Activated T-helper 1 cell treated with anti-CD3 and anti-CD28 coated beads, Interleukin-2, amount 50 U/mL, for 16 hours (primary cell): ENCODE measurements around the gene DCBLD2.

Experiments used
- DNase-seq, 2 donors: peaks; one replicate each; pipeline ENCODE4 v3.0.0-alpha.2; 2020; ENCODE audit warnings: low read depth in 1 of 2, low spot score in 1 of 2

The DCBLD2 gene

DNA sequence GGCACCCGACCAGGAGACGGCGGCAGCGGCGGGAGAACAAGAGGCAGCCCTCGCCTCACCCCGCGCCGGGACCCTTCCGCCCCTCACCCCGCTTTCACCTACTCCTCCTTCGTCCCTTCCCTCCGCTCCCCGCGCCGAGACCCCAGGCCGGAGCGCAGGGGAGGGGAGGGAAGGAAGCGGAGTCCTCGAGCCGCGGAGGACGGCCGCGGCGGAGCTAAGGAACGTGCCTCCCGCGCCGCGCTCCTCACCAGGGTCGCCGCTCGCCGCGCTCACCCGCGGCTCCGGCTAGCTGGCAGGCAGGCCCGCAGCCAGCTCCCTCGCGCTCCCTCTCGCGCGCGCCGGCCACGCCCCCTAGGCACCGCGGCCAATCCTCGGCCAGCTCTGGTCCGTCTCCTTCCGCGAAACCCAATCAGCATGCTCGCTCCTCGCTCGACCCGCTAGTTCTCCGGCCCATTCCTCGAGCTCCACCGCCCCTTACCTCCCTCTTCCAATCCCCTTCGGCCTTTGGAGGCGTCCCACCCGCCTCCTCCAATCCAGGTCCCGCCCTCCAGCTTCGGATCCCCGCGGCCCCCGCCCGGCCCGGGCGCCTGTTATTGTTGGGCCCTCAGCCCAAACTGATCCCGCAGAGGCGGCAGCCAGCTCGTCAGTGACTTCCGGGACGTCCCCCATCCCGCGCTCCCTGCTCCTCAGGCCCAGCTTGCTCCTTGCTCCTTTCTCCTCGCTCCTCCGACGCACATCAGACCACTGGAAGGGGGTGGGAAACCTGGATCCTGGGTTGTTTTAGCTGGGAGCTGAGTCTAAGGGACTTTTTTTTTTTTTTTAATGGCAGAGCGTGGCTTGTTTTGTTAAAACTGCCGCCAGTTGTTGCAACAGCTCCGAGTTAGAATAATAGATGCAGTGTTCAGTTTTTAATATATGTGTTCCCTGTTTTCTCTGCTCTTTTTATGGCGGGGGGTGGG, at the start of gene DCBLD2:
TSS of gene DCBLD2 (minus strand) at position 304 of the 959 bp plus-strand sequence. CDS start 369 bp downstream, outside the sequence.
- peak; percentile 70 to 79 for DNase-seq

DNA sequence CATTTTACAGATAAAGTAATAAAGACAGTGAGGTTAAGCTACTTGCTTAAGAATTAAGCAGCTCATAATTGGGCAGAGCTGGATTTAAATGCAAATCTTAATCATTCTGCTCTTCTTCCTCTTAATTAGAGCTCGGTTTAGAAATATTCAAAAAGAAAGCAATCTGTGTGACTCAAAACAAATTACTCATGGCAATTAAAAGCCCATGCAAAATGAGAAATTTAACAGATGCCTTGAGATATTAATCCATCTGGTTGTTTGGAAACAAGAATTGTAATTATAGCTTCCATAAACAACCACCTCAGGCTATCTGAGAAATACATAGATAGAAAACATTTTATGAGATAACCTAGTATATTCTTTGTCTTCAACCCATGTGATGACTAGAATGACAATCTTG, 44.2 kb upstream of the DCBLD2 start:
- no peak for DNase-seq

DNA sequence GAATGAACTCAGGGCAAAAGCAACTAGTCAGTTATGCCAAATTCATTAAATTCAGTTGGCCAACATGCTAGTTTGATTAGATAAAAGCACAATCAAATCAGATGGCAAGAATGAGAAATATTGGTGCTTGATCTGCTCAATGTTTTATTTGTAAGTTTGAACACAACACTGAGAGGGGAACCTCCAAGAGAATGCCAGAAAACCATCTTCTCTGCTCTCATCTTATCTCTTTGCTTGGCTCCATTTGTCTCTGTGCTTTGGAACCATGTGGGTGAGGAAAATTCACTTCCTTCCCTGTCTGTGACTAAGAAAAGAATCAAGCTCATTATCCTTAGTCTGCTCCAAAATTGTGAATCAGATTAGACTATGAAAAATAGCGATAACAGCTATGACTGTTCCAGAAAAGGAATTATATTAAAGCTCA, 43.6 kb upstream of the DCBLD2 start:
- no peak for DNase-seq

DNA sequence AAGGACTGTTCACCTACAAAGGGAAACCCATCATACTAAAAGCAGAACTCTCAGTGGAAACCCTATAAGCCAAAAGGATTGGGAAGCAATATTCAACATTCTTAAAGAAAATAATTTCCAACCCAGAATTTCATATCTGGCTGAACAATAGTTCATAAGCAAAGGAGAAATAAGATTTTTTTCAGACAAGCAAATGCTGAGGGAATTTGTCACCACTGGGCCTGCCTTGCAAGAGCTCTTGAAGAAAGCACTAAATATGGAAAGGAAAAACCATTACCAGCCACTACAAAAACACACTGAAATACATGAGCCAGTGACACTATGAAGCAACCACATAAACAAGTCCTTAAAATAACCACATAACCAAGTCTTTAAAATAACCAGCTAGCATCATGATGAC, 28.9 kb upstream of the DCBLD2 start:
- no peak for DNase-seq

DNA sequence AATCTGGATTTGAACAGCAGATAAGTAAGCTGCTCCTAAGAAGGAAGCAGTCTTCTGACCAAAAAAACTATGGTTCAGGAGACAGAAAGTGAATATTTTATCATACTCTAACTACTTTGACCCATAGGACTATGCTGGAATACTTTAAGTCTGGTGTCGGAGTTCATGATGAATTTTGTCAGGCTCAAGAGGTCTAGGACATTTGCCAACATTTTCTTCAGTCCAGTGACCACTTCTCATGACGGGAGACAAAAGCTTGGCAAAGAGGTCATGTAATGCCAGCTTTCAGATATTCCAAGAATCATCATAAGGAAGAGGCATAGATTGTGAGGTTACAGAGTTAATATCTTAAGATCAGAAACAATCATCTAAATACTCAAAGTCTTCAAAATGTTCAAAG, 20.5 kb upstream of the DCBLD2 start:
- DNase-seq, result no peak

GRCh38 chr3:98920166-98920565, 18.7 kb upstream of the DCBLD2 start:
- no peak for DNase-seq

DNA sequence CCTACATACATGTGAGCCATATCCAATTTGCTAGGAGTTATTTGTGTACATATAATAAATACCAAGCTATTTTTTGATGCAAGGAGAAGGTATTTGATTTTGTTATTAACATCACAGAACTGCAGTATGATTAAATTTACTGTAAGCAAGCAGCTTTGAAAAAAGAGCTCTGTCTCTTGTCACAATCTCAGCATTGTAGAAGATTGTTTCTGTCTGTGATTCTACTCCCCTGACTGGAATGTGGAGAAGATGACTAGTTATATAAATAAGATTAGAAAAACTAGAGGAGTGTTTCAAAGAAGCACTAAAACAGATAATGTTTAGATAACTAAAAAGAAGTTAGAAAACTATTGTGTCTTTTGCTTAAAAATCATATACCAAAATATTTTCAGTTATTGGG, 17.1 kb upstream of the DCBLD2 start:
- DNase-seq, result no peak

DNA sequence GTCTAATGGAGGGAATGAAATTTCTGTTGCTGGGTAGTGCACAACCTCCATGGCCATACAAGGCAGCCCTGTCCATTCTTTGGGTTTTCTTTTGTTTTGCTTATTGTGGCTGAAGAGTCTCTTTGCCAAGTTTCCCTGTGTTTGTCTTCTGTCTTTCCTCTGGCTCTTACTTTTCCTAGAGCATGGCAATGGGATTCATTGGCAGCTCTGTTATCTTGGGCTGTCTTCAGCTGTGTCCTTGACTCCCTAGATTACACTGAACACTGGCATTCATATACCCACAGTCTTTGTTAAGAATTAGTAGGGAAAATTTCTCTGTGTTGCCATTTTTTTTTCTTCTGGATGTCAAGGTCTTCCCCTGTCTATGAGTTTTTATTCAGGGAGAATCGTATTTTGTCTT, 16.1 kb upstream of the DCBLD2 start:
- no peak for DNase-seq

DNA sequence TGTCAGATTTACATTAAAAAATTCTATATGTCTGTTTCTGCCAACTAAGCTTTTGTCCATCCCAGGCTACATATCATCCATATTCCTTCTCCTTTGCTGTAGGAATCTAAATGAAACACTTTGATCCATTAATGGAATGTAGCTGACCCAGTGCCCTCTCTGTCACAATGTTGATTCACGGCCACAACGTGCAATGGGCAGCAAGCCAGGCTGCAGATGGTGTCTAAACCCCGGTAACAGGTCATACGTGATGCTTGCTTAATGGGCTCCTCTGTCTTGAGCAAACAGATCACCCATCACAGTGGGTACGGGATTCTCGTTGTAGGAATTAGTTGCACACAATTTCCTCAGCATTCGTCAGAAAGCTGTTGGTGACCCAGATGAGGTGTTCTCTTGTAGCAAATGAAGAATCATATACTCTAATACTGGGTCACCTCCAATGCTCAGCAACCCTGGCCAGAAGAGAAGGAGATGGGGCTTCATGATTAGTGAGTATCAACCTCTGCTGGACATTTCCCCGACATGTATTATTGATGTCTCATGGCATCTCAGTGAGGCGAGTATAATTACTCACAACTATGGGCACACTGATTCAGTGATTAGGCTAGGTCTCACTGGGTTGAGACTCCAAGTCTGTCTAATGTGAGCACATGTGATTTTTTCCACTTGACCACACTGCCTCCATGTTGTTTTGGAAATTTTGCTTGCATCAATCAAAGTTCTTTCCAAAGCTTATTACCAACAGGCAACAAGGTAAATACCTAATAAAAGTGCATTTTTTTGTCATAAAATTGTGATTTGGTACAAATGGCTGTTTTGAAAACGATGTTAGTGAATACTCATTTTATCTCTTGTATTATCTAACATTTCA, 12.9 kb upstream of the DCBLD2 start:
- no peak for DNase-seq

- DNase-seq, result no peak
Measured at GRCh38 chr3:98912448-98912847, 11.0 kb upstream of the DCBLD2 start.

GRCh38 chr3:98906230-98906629, 4.7 kb upstream of the DCBLD2 start:
- no peak for DNase-seq

DNA sequence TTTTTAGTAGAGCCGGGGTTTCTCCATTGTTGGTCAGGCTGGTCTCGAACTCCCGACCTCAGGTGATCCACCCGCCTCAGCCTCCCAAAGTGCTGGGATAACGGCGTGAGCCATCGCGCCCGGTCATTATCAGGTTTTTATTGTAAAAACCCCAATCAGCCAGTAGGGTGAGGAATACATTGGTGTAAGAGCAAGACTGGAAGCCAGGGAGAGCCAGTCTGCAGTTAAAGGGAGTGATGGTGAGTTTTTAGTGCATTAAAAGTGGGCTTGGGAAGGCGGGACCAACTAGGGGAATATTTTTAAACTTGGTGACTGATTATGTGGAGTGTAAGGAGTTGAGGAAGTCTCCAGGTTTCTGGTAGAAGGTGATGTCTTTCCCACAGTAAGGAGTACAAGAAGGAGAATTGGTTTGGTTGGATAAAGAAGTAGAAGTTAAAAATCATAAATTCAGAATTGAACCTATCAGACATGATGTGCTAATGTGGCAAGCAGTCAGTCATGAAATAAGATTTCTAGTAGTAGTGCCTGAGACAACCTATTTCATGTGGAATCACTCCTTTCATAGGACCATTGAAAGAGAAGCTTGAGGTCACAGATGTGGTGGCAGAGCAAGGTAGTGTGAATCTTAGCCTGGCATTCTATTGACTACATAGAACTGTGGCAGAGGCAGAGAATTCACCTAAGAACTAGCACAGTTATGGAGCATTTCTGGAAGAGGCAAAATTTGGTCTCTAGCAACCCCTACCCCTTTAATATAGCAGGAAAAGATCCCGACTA, 2.4 kb upstream of the DCBLD2 start:
- DNase-seq, result no peak

DNA sequence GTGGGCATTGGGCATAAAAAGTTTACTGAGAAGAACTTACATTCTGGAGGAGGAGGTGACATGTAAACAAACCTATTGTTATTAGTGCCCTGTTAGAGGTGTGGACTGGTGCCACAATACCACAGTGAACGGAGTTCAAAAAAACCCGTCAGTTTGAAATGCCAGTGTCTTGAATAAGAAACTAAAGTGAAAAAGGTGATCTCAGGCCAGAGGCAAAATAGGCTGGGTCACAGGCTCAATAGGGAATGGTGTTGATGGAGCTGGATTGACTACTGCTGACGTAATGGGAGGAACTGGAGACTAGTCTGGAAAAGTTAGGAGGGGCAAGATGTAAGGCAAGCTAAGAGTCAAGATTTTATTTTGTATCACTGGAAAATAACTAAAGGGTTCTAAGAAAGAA, 1.6 kb upstream of the DCBLD2 start:
- no peak for DNase-seq

DNA sequence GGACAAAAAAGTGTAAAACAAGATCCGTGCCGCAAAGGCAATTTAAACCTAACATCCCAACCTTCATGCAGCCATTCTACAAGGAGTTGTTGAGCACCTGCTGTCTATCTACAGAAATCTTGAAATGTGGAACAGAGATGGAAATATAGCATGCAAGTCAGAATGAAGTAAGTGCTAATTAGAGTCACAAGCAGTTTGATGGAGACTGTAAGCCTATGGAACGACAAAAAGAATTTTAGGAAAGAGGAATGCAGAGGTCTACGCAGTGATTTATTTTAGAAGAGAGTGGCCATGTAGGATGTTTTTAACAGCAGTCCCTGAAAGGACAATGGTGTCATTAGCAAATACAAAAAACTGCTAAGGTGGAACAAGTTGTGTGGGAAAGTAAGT, 851 bp upstream of the DCBLD2 start:
- no peak for DNase-seq

DNA sequence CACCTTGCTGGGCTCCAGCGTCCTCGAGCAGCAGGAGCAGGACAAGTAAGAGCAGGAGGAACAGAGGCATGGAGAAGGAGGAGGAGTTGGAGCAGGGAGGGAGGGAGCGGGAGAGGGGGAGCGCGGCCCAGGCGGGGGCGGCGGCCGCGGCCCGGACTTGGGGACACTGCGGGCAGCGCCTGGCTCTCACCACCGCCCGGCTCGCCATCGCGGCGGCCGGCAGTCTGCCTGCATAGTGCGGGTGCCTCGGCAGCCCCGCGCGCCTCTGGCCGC, 440 bp downstream of the DCBLD2 start:
- no peak for DNase-seq

DNA sequence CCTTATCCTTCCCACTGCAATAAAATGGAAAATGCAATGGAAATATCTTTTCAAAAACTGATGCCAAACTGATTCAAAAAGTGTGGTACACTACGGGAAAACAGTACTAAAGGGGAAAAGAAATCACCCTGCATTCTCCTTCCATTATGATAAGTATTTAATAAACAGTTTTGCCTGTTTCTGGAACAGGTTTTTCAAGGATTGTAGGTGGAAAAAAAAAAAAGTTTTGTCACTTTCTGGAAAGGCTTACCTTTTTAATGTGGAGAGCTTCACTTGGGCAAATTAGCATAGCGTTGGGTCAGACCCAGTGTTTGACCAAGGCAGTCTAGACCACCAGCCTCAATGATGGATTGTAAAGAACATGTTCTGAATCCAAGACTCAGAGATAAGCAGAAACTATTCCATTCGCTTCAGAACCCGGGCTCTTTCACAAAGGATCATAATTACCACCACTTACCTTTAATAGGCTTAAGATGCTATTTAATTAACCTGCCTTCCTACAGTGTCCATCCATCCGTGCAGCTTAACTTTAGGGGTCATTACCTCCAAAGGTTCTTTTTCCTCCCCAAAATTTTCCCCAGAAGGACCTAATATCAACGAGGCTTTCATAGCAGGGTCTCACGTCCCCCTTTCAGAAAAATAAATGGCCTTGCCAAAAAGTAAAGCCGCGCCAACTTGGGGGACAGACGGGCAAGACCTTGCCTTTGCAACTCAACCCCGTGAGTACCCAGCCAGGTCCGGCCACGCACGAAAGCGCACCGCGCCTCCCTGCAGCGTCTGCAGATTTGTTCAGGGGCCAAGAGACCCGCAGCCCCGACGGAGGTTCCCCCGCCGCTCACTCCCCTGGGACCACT, 1.0 kb downstream of the DCBLD2 start:
- peak in 1 of 2 donors; percentile 6 for DNase-seq

GRCh38 chr3:98897701-98898100, 3.8 kb downstream of the DCBLD2 start:
- no peak for DNase-seq

DNA sequence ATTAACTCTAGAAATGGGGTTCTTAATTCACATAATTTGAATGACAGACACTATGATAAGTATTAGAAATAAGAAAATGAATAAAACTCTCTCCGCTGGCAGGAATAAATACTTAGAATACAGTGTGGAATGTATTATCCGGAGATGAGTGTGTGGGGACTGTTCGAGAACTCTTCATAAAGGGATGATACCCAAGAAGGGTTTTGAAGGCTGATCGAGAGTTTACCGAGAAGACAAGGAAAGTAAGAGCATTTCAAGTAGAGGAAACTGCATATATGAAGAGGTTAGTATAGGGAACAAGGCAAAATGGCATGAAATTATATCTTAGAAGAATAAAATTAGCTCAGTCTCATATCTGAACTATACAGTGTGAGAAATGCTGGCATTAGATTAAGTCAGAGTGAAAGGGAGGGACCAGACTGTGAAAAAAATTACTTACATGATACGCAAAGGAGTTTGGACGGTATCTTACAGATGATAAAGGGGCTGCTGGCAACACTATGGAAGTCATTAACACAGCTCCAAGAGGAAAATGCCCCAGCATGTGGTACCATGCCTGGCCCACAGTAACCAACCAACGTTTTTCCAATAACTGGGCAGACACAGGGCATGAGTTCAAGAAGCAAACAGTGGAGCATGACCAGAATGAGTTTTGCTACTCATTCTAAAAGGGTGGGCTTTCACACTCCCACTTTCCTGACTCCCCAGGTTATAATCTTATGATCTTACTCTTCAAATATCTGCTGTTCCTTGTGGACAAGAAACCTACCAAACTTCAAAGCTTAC, 6.5 kb downstream of the DCBLD2 start:
- DNase-seq, result no peak

DNA sequence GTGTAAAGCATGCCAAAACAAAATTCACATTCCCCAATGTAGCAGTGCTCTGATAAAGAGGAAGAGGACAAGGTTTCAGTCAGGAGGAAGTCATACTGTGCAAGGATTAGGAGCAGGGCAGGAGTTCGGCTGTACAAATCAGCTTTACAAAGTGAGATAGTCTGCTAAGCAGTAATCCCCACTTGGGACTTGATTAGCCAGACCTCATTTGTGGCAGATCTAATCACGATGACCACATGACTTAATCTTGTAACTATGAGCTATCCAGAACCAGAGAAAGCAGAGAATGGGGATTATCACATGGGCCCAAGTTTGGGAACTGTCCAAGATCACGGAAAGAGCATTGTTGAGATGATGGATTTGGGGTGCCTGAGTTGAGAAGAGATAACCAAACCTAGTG, 7.8 kb downstream of the DCBLD2 start:
- no peak for DNase-seq

DNA sequence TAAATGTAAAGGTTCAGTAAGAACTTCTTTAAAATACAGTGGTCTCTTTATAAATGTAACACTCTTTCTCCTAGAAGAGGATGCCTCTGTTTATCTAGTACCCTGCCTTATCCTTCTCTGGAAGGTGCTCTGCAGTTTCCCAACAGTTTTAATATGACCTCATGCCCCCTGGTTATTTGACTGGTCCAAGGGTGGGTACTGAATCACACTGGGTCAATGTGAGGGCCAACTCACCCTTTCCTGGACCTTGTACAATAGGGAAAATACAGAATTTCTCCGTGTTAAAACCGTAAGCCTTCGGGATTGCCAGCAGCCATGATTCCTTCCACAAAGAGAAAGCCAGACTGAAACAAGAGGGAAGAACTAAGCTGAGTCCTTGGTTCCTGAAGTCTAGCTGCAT, 9.2 kb downstream of the DCBLD2 start:
- DNase-seq, result no peak
